ENCODE results near the gene CHML.

The CHML gene

DNA sequence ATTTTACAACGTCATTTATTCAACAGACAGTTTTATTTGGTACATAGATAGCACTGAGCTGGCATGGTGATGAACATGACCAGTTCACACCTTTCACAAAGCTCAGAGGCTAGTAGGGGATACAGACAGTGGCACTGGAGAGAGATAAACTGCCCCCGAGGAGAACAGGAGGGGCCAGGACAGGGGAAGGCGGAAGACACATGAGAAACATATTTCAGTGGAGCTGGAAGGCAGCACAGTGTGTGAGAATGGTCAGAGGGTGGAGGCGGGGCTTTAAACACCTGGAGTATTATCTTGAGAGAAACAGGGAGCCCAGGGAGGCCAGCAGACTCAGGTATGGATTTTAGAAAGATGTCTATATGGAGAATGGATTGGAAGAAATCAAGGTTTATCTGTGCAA is 49.5 kb downstream of the CHML start:
- no peak for DNase-seq (ENCODE audit: low read depth)

Data from CMK (cell line).